Keratinocyte (primary cell): Measurements from ENCODE around the gene UBE2R2. TPM values are rescaled to one million over a fixed set of nuclear protein-coding genes. Genes with fewer than 3 reads are reported as not detected.
"Not testable (repeated sequence)": the region's sequence is repeated elsewhere in the genome, so short reads cannot be mapped to it uniquely, and the experiment has no call there.

Experiments used
- DNase-seq: peaks from one replicate; pipeline ENCODE4 v3.0.0-alpha.2; 2011; ENCODE audit warnings: low read depth, missing footprints, low spot score
- FAIRE-seq: peaks from 2 replicates; lab custom pipeline; 2011; peaks lifted over from hg19 to GRCh38; lab: Jason Lieb, UNC
- H2AFZ ChIP-seq: 2 replicates; pipeline ENCODE4 v1.6.0; 2012; ENCODE audit warnings: low read length, control low read depth, inconsistent platforms; ENCODE audit not compliant: control insufficient read depth
- H3K27ac ChIP-seq: 2 replicates; pipeline ENCODE4 v1.5.1; 2011; ENCODE audit warnings: low read length; ENCODE audit not compliant: control insufficient read depth, insufficient read depth
- H3K27me3 ChIP-seq: 3 replicates; pipeline ENCODE4 v1.6.0; 2011; ENCODE audit warnings: low read length; ENCODE audit not compliant: control insufficient read depth, insufficient read depth; ENCODE audit errors: extremely low read depth
- H3K36me3 ChIP-seq, 2 experiments: 2 replicates in 1 of 2; 3 replicates in 1 of 2; pipeline ENCODE4 v1.5.1; 2011; ENCODE audit warnings: low read length in 2 of 2, mild to moderate bottlenecking in 1 of 2; ENCODE audit not compliant: control insufficient read depth in 2 of 2, insufficient read depth in 2 of 2; ENCODE audit errors: extremely low read depth in 1 of 2
- H3K4me1 ChIP-seq: 3 replicates; pipeline ENCODE4 v1.5.1; 2011; ENCODE audit warnings: low read length; ENCODE audit not compliant: control insufficient read depth, insufficient read depth; ENCODE audit errors: extremely low read depth
- H3K4me2 ChIP-seq: 3 replicates; pipeline ENCODE4 v1.6.0; 2011; ENCODE audit warnings: low read depth, low read length; ENCODE audit not compliant: control insufficient read depth, insufficient read depth; ENCODE audit errors: extremely low read depth
- H3K4me3 ChIP-seq, 3 experiments: fragments of 200-600 bp in 1 of 3; sonication (generic) in 1 of 3; 2 replicates in 2 of 3; 3 replicates in 1 of 3; pipeline ENCODE4 v1.5.1; 2011 to 2016; ENCODE audit warnings: low read length in 3 of 3, mild to moderate bottlenecking in 3 of 3, control low read depth in 2 of 3, inconsistent platforms in 1 of 3, low read depth in 1 of 3, mixed read lengths in 1 of 3, mixed run types in 1 of 3, moderate library complexity in 1 of 3; ENCODE audit not compliant: control insufficient read depth in 2 of 3, insufficient read depth in 2 of 3; ENCODE audit errors: extremely low read depth in 1 of 3
- H3K79me2 ChIP-seq: 2 replicates; pipeline ENCODE4 v1.6.0; 2012; ENCODE audit warnings: low read length; ENCODE audit not compliant: control insufficient read depth, insufficient read depth
- H3K9ac ChIP-seq: 3 replicates; pipeline ENCODE4 v1.6.0; 2011; ENCODE audit warnings: low read length; ENCODE audit not compliant: control insufficient read depth, insufficient read depth; ENCODE audit errors: extremely low read depth
- H3K9me1 ChIP-seq: 3 replicates; pipeline ENCODE4 v1.6.0; 2011; ENCODE audit warnings: low read length; ENCODE audit not compliant: control insufficient read depth, insufficient read depth; ENCODE audit errors: extremely low read depth
- H3K9me3 ChIP-seq: 2 replicates; pipeline ENCODE4 v1.5.1; 2012; ENCODE audit warnings: low read depth, low read length; ENCODE audit not compliant: control insufficient read depth
- H4K20me1 ChIP-seq: 3 replicates; pipeline ENCODE4 v1.6.0; 2011; ENCODE audit warnings: low read length; ENCODE audit not compliant: control insufficient read depth, insufficient read depth; ENCODE audit errors: extremely low read depth
- EZH2 ChIP-seq: IDR thresholded peaks from one replicate; pipeline ENCODE4 v1.6.1; 2012; ENCODE audit warnings: inconsistent platforms, mild to moderate bottlenecking, low read length, moderate library complexity
- dilution Hi-C: fragments of 300-500 bp; cut with MboI; formaldehyde crosslinking; loops from one replicate; pipeline ENCODE4 v1.7.0; 2020; ENCODE audit warnings: low sequenced_read_pairs; ENCODE audit not compliant: extremely low pct_ligation_motif_present
- polyA plus RNA-seq, 5 experiments: library from polyadenylated mRNA; depleted of rRNA in 3 of 5; stranded (reverse) in 3 of 5; stranded (forward) in 1 of 5; unstranded in 1 of 5; fragments of >200 nt; gene quantifications; 1 replicate in 1 of 5; 2 replicates in 3 of 5; 3 replicates in 1 of 5; pipeline versions ENCODE4 v1.2.1 to v1.2.3, GENCODE V29; 2011 to 2012; ENCODE audit warnings: missing spikeins in 2 of 5, low read depth in 1 of 5, low replicate concordance in 1 of 5
- TF ChIP-seq, protein P1 (sequence below), 3 experiments: IDR thresholded peaks in 1 of 3; conservative IDR thresholded peaks in 1 of 3; optimal IDR thresholded peaks in 1 of 3; 2 replicates in 2 of 3; 3 replicates in 1 of 3; pipeline versions ENCODE3 to v1.5.1; 2011; ENCODE audit warnings: low read length in 3 of 3, mild to moderate bottlenecking in 3 of 3, moderate library complexity in 2 of 3, control low read depth in 1 of 3, inconsistent platforms in 1 of 3; ENCODE audit not compliant: insufficient read depth in 2 of 3; ENCODE audit errors: extremely low read depth in 1 of 3

UBE2R2 gene
- polyA plus RNA-seq, 1 donor (not counting 4 experiments of a cell fraction or from before 2014, with no cell fraction given): 20.5 TPM

DNA sequence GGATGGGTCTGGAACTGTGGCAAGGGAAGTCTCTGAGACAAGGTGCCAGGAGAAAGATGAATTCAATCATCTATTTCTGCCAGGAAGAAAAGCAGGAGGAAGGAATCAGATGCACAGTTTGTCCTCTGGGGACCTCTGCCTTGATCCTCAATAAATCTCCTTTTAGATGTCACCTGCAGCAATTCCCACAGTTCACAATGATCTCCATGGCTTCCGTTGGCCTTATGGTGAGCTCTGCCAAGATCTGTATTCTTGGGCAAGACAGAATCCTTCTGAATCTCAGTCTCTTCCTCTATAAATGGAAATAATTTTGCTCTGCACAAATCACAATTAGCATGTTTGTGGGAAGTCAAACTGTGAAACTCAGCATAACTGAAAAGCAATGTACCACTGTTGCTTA, 23.5 kb upstream of the UBE2R2 start:
- H3K4me1 ChIP-seq: peaks cover 12% of the 10 kb centered on the region
- H2AFZ ChIP-seq, dilution Hi-C loops, H3K27ac ChIP-seq, H3K4me3 ChIP-seq, DNase-seq, H3K36me3 ChIP-seq, H3K9me3 ChIP-seq, FAIRE-seq, H3K9ac ChIP-seq, H3K4me2 ChIP-seq, H3K9me1 ChIP-seq, H3K79me2 ChIP-seq, H3K27me3 ChIP-seq, H4K20me1 ChIP-seq: not testable (repeated sequence)

DNA sequence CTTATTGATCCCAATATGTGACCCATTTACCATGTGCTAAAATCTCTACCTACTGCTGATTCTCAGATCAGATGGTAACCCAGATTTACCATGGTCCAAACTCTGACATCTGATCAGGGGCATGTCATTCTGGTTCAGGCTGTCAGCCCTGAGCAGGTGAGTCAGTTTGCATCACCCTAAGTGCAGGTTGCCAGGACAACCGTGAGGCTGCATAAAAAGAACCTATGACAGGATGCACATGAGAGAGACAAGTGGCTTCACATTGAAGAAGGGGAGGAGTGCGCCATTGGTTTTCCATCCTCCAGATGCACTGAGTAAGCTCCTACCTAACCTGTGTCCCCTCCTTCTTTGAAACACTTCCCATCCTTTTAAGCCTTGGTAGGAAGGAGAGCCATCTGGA, 22.4 kb upstream of the UBE2R2 start:
- H3K27ac ChIP-seq: no peak overlapping the region
- no peak overlapping the region for H3K4me3 ChIP-seq
- DNase-seq (no peak), FAIRE-seq (no peak)
- H3K4me2 ChIP-seq: no peak overlapping the region
- no peaks in the 10 kb centered on the region for H3K9me1 ChIP-seq
- H3K79me2 ChIP-seq: no peaks in the 10 kb centered on the region
- no peaks in the 10 kb centered on the region for H3K27me3 ChIP-seq
- no peaks in the 10 kb centered on the region for H3K9me3 ChIP-seq
- H3K9ac ChIP-seq: no peak overlapping the region
- H3K36me3 ChIP-seq: peaks cover 3 to 6% of the 10 kb centered on the region in 2 experiments
- no peaks in the 10 kb centered on the region for H4K20me1 ChIP-seq
- no peak overlapping the region for H2AFZ ChIP-seq
- peaks cover 12% of the 10 kb centered on the region for H3K4me1 ChIP-seq
- dilution Hi-C loops: no loop called here
- TF ChIP-seq EZH2: no peak
- TF ChIP-seq, protein P1, sequence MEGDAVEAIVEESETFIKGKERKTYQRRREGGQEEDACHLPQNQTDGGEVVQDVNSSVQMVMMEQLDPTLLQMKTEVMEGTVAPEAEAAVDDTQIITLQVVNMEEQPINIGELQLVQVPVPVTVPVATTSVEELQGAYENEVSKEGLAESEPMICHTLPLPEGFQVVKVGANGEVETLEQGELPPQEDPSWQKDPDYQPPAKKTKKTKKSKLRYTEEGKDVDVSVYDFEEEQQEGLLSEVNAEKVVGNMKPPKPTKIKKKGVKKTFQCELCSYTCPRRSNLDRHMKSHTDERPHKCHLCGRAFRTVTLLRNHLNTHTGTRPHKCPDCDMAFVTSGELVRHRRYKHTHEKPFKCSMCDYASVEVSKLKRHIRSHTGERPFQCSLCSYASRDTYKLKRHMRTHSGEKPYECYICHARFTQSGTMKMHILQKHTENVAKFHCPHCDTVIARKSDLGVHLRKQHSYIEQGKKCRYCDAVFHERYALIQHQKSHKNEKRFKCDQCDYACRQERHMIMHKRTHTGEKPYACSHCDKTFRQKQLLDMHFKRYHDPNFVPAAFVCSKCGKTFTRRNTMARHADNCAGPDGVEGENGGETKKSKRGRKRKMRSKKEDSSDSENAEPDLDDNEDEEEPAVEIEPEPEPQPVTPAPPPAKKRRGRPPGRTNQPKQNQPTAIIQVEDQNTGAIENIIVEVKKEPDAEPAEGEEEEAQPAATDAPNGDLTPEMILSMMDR (optimal IDR thresholded peaks at IDR 0.05 in 1 of 3, IDR thresholded peaks at IDR 0.05 in 1 of 3, conservative IDR thresholded peaks at IDR 0.05 in 1 of 3; ENCODE audit: extremely low read depth in 1 of 3, insufficient read depth in 2 of 3, low read length in 3 of 3): no peak

DNA sequence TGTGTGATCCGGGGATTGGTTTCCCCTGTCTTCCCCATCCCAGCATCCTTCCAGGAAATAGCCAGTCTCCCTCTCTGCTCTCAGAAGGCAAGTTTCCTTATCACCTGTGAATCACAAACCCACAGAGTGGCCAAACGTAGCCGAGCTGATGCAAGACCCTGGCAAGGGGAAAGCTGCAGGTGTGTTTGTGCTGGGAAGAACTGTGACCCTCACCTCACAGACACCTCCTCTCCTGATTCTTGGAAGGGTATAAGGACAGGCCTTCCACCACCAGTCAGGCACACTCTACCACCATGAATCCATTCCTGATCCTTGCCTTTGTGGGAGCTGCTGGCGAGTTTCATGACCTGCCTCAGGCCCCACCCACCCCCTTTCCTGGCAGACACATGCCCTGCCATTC, 21.7 kb upstream of the UBE2R2 start, which contains the start of gene PRSS3:
PRSS3 (plus strand) TSS at position 281 of the 400 bp plus-strand sequence; CDS start at position 294, 13 bp downstream.
- no peak for DNase-seq
- no peaks in the 10 kb centered on the region for H3K9me3 ChIP-seq
- no peak for FAIRE-seq

More for the DNA sequence above, 21.7 kb upstream of the UBE2R2 start, which contains the start of gene PRSS3:
- dilution Hi-C loops: no loop called here
- H3K36me3 ChIP-seq: peaks cover 3 to 6% of the 10 kb centered on the region in 2 experiments
- H3K27ac ChIP-seq: no peak within 1 kb of the TSS
- no peaks in the 10 kb centered on the region for H3K79me2 ChIP-seq
- no peak within 1 kb of the TSS for H3K9ac ChIP-seq
- H4K20me1 ChIP-seq: no peaks in the 10 kb centered on the region
- no peak within 1 kb of the TSS for H3K4me2 ChIP-seq
- no peak for TF ChIP-seq EZH2
- TF ChIP-seq, protein P1 (optimal IDR thresholded peaks at IDR 0.05 in 1 of 3, IDR thresholded peaks at IDR 0.05 in 1 of 3, conservative IDR thresholded peaks at IDR 0.05 in 1 of 3; ENCODE audit: extremely low read depth in 1 of 3, insufficient read depth in 2 of 3, low read length in 3 of 3): no peak
- peaks cover 12% of the 10 kb centered on the region for H3K4me1 ChIP-seq
- H2AFZ ChIP-seq: no peak within 1 kb of the TSS
- H3K4me3 ChIP-seq: no peak within 1 kb of the TSS
- no peaks in the 10 kb centered on the region for H3K27me3 ChIP-seq
- no peaks in the 10 kb centered on the region for H3K9me1 ChIP-seq
